Fibroblast of villous mesenchyme (primary cell): ENCODE results near the gene UBE2S. TPM values are rescaled to one million over a fixed set of nuclear protein-coding genes. Genes with fewer than 3 reads are reported as not detected.

Experiments used
- DNase-seq: peaks from one replicate; pipeline ENCODE4 v3.0.0-alpha.2; 2010; ENCODE audit warnings: low read depth
- H3K4me3 ChIP-seq: 2 replicates; pipeline ENCODE4 v1.5.1; 2011; ENCODE audit warnings: low read depth, mild to moderate bottlenecking, low read length
- total RNA-seq: library from RNA; depleted of rRNA; stranded (reverse); fragments of >200 nt; gene quantifications from 2 replicates; pipeline ENCODE4 v1.2.3, GENCODE V29; 2012
- TF ChIP-seq, protein P1 (sequence below): IDR thresholded peaks from 2 replicates; pipeline ENCODE4 v1.5.1; 2012; ENCODE audit warnings: low read depth, mild to moderate bottlenecking, low read length; ENCODE audit not compliant: insufficient read depth

UBE2S gene
- total RNA-seq, 1 donor = 108 TPM

DNA sequence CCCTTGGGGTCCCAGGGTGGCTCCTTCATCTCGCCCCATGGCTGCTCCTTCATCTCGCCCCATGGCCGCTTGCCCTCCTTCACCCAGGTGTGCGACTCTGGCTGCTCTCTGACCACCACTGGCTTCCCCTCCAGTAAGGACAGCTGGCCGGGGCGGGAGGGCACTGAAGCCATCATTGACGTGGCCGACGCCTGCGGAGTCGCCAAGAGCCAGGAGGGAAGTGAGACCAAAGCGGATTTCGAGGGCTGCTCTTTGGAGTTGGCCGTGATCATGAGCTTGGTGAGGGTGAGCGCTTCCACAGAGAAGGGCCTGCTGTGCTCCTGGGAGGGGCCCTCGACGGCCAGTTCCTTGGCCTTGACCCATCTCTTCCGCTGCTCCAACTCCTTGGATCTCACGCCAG, 49.1 kb downstream of the UBE2S start:
- TF ChIP-seq, protein P1, sequence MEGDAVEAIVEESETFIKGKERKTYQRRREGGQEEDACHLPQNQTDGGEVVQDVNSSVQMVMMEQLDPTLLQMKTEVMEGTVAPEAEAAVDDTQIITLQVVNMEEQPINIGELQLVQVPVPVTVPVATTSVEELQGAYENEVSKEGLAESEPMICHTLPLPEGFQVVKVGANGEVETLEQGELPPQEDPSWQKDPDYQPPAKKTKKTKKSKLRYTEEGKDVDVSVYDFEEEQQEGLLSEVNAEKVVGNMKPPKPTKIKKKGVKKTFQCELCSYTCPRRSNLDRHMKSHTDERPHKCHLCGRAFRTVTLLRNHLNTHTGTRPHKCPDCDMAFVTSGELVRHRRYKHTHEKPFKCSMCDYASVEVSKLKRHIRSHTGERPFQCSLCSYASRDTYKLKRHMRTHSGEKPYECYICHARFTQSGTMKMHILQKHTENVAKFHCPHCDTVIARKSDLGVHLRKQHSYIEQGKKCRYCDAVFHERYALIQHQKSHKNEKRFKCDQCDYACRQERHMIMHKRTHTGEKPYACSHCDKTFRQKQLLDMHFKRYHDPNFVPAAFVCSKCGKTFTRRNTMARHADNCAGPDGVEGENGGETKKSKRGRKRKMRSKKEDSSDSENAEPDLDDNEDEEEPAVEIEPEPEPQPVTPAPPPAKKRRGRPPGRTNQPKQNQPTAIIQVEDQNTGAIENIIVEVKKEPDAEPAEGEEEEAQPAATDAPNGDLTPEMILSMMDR = no peak
- no peak overlapping the region for H3K4me3 ChIP-seq
- no peak for DNase-seq

DNA sequence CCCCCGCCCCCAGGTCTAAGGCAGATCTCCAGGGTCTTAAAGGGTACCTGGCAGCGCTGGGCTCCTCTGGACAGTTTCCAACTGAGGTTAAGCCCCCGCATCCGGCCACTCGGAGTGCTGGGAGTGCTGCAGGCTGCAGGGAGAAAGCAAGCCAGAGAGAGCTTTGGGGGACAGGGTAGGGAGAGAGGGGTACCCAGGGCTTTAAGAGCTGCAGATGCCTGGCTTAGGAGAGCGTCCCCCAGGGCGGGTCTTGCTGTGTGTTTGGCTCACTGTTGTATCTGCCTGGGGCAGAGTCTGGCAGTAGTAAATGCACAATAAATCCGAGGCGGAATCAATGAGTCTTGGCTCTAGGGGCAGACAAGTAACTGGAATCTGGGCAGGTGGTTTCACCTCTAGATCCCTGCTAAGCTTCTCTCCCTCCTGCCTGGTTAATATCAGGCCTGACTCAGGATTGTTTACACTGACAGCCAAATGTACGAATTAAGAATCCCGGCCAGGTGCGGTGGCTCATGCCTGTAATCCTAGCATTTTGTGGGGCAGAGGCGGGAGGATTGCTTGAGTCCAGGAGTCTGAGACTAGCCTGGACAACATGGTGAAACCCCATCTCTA, 52.3 kb downstream of the UBE2S start:
- no peak overlapping the region for H3K4me3 ChIP-seq
- TF ChIP-seq, protein P1 = no peak
- peak; percentile 24 for DNase-seq

DNA sequence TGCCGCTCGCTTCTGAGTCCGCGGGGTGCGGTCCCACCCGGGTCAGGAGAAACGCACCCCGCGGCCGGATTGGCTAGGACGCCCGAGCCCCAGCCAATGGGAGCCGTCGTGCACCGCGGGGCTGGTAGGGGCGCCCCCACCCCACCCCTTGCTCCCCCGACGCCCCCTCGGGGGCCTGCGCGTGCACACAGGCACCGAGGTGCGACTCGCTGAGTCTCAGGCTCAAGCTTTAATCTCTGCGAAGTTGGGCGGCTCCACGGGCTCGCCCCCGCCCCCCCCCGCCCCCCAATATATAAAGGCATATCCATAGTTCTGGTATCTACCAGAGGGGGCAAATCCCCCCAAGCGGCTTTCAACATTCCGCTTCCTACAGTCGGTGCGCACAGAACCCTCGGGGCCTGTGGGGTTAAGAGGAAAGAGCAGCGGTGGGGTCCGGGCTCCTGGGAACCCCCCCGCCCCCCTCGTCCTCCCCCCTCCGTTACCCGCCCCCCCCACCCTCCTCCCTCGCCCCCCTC, 52.8 kb downstream of the UBE2S start, which contains the start of gene COX6B2:
Gene COX6B2 (minus strand): TSS at position 22 of the 515 bp plus-strand sequence. CDS start 198 bp downstream, outside the sequence.
- no peak for DNase-seq
- TF ChIP-seq, protein P1 = no peak
- H3K4me3 ChIP-seq = peak within 1 kb of the TSS; percentile 59

DNA sequence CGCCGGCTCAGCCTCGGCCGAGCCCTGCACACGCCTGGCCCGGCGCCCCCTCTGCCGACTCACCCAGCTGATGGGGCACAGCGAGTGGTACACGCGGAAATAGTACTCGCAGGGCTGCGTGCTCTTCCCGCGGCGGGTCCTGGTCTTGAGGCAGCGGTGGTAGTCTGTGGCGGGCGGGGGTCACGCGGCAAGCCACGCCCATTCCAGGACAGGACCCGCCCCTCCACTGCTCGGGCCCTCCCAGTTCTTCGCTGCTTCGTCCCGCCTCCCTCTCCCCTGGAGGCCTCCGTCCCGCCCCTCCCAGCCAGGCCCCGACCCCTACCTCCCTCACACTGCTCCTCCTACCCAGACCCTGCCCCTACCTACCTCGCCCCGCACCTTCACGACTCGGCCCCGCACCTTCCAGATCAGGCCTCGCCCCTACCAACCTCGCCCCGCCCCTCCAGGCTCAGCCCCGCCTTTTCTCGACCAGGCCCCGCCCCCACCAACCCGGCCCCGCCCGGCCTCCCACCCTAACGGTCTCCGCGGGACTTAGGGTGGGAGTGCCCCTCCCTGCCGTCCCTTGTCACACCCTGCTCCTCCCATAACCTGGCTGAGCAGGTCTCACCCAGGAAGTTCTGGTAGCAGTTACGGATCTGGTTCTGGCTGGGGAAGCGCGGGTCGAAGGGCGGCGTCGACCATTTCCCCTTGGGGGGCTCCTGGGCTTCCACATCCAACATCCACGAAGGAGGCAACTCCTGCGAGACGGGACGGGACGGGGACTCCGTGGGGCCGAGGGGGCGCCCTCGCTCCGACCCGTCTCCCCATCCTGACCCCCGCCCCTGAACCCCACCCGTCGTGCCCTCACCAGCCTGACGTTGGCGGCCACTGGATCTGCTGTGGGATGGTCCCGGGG, 53.5 kb downstream of the UBE2S start:
- TF ChIP-seq, protein P1 = no peak
- peak overlapping the region; percentile 59 for H3K4me3 ChIP-seq
- DNase-seq = peak; percentile 47

DNA sequence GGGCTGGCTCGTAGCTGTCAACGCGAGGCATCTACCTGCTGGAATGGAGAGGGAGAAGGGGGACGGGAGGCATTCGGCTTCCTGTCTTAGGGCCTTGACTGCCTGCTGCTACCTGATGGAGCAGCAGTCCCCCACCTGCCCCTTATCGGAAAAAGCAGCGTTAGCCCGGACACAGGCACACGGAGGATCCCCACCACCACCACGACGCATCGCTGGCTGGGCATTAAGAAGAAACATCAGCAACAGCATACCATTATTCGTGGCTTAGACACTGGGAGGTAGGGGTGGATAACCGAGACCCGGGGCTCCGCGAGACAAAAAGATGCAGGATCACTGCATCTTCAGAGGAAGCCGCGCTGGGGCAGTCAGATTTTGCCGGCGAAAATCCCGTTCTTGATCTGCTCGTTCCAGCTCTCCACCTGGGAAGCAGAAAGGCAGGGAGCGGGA, 54.2 kb downstream of the UBE2S start:
- peak overlapping the region; percentile 59 for H3K4me3 ChIP-seq
- DNase-seq = no peak
- TF ChIP-seq, protein P1 = no peak

DNA sequence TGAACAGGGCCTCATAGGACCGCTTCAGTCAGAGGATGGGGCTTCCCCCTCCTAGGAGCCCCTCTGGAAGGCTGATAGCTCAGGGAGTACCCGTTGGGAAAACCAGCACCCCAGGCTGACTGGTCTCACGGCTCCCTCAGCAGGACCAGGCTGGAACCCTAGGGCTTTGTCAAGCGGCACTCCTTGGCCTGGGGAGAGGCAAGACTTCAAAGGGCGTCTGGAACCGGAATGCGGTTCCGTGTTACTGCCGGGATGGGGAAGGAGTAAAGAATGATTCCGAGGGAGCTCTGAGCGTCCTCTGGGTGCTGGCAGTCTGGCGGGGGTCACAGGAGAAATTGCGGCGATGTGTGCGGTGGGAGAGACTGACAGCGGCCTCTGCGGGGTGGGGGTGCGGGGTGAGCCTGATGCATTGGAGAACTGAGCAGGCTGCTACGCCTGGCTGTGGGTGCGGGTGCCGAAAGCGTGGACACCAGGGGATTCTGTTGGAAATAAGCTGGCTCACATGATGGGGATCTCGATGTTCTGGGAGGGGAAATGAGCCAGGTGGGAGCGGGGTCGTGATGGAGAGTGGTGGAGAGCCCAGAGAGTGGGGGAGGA, 54.9 kb downstream of the UBE2S start:
- no peak overlapping the region for H3K4me3 ChIP-seq
- no peak for DNase-seq
- TF ChIP-seq, protein P1 = no peak
